B cell (primary cell): ENCODE results near the gene ZMIZ1. TPM values are rescaled to one million over a fixed set of nuclear protein-coding genes. Genes with fewer than 3 reads are reported as not detected.

Experiments used
- ATAC-seq: fragments of 200-7000 bp; cut with Tn5 transposase; one replicate; pipeline ENCODE4 v1.10.0; 2021; ENCODE audit warnings: low read depth, mild to moderate bottlenecking, moderate number of reproducible peaks, moderate library complexity
- CTCF ChIA-PET: fragments of 350-600 bp; sonication (Branson Sonifier 250); formaldehyde crosslinking; loops from one replicate; lab custom pipeline; 2021; ENCODE audit warnings: antibody characterized with exemption, inconsistent platforms; lab: Charles Lee
- POLR2A ChIA-PET: fragments of 350-600 bp; sonication (Branson Sonifier 250); formaldehyde crosslinking; loops from one replicate; lab custom pipeline; 2021; ENCODE audit warnings: antibody characterized with exemption; lab: Charles Lee
- DNase-seq: peaks from one replicate; pipeline ENCODE4 v3.0.0; 2013
- H2AFZ ChIP-seq: 2 replicates; pipeline ENCODE4 v1.6.1; 2012; ENCODE audit warnings: mild to moderate bottlenecking, low read depth, low read length; ENCODE audit not compliant: insufficient read depth, poor library complexity, severe bottlenecking
- H3K27ac ChIP-seq, 2 donors: 1 replicate in 1 of 2; 2 replicates in 1 of 2; pipeline ENCODE4 v1.5.1; 2012 to 2013; ENCODE audit warnings: low read length in 2 of 2, mild to moderate bottlenecking in 2 of 2, moderate library complexity in 1 of 2
- H3K27me3 ChIP-seq, 4 experiments: fragments of 200-600 bp in 1 of 4; sonication (generic) in 1 of 4; replicated peaks in 1 of 4; 1 replicate in 2 of 4; 2 replicates in 2 of 4; pipeline versions ENCODE4 v1.6.1 to v1.7.0; 2013 to 2016; ENCODE audit warnings: low read length in 3 of 4, mild to moderate bottlenecking in 2 of 4, mixed read lengths in 1 of 4, moderate library complexity in 1 of 4; ENCODE audit not compliant: insufficient read depth in 4 of 4, control insufficient read depth in 3 of 4; ENCODE audit errors: control extremely low read depth in 1 of 4
- H3K36me3 ChIP-seq, 2 experiments: replicated peaks in 1 of 2; 1 replicate in 1 of 2; 2 replicates in 1 of 2; pipeline versions ENCODE4 v1.6.1 to v1.7.1; 2013; ENCODE audit warnings: low read length in 1 of 2; ENCODE audit not compliant: insufficient read depth in 2 of 2, control insufficient read depth in 1 of 2; ENCODE audit errors: control extremely low read depth in 1 of 2, extremely low read depth in 1 of 2
- H3K4me1 ChIP-seq, 2 donors: fragments of 200-600 bp in 1 of 2; sonication (generic) in 1 of 2; 1 replicate in 1 of 2; 2 replicates in 1 of 2; pipeline versions ENCODE4 v1.5.1 to v1.6.1; 2013 to 2017; ENCODE audit warnings: low read length in 2 of 2; ENCODE audit not compliant: control insufficient read depth in 2 of 2, insufficient read depth in 2 of 2
- H3K4me2 ChIP-seq: replicated peaks from 2 replicates; pipeline ENCODE3; 2012; ENCODE audit warnings: mild to moderate bottlenecking, low read depth, low read length; ENCODE audit not compliant: poor library complexity, severe bottlenecking
- H3K4me3 ChIP-seq, 5 experiments: fragments of 200-600 bp in 1 of 5; sonication (generic) in 1 of 5; 1 replicate in 3 of 5; 2 replicates in 2 of 5; pipeline versions ENCODE4 v1.5.1 to v1.7.0; 2011 to 2016; ENCODE audit warnings: low read length in 4 of 5, mild to moderate bottlenecking in 4 of 5, low read depth in 2 of 5, control low read depth in 1 of 5, moderate library complexity in 1 of 5; ENCODE audit not compliant: insufficient read depth in 1 of 5; ENCODE audit errors: control extremely low read depth in 1 of 5, extremely low read depth in 1 of 5
- H3K79me2 ChIP-seq: fragments of 200-600 bp; sonication (generic); one replicate; pipeline ENCODE4 v1.6.0; 2016; ENCODE audit warnings: low read length; ENCODE audit not compliant: control insufficient read depth, insufficient read depth
- H3K9ac ChIP-seq: fragments of 200-600 bp; sonication (generic); 2 replicates; pipeline ENCODE4 v1.6.1; 2017; ENCODE audit warnings: mild to moderate bottlenecking, low read length, moderate library complexity
- H3K9me3 ChIP-seq, 3 donors: one replicate each; pipeline versions ENCODE4 v1.6.1 to v1.7.1; 2013; ENCODE audit warnings: low read length in 2 of 3; ENCODE audit not compliant: control insufficient read depth in 2 of 3, insufficient read depth in 1 of 3; ENCODE audit errors: control extremely low read depth in 1 of 3
- H4K20me1 ChIP-seq: 2 replicates; pipeline ENCODE4 v1.6.0; 2012; ENCODE audit warnings: mild to moderate bottlenecking, low read length; ENCODE audit not compliant: insufficient read depth, control insufficient read depth, poor library complexity, severe bottlenecking
- H3K27ac Mint-ChIP-seq: one replicate; pipeline ENCODE4 v1.8.0; 2021; ENCODE audit warnings: mixed read lengths
- H3K27me3 Mint-ChIP-seq: one replicate; pipeline ENCODE4 v1.8.0; 2021; ENCODE audit warnings: mixed read lengths
- H3K4me1 Mint-ChIP-seq: one replicate; pipeline ENCODE4 v1.8.0; 2021; ENCODE audit warnings: mixed read lengths
- H3K4me3 Mint-ChIP-seq: one replicate; pipeline ENCODE4 v1.8.0; 2021; ENCODE audit warnings: mixed read lengths
- H3K9me3 Mint-ChIP-seq: one replicate; pipeline ENCODE4 v1.8.0; 2022; ENCODE audit warnings: mixed read lengths; ENCODE audit not compliant: insufficient read depth
- EZH2 ChIP-seq: IDR thresholded peaks from 2 replicates; pipeline ENCODE4 v1.6.1; 2012; ENCODE audit warnings: borderline replicate concordance, low read depth, mild to moderate bottlenecking, moderate library complexity, low read length; ENCODE audit not compliant: insufficient read depth, poor library complexity, severe bottlenecking
- WGBS: methylation state at CpG from one replicate; pipeline ENCODE4 v1.1.5; 2013; ENCODE audit warnings: missing lambda C conversion rate; ENCODE audit not compliant: insufficient coverage; 5-methylcytosine and 5-hydroxymethylcytosine counted together
- intact Hi-C: fragments of 100-400 bp; cut with micrococcal nuclease; formaldehyde crosslinking; loops from one replicate; pipeline ENCODE4 v1.10.0; 2022
- polyA plus RNA-seq: library from polyadenylated mRNA; depleted of rRNA; stranded (reverse); fragments of >200 nt; gene quantifications from 2 replicates; pipeline ENCODE4 v1.2.3, GENCODE V29; 2012
- total RNA-seq, 2 donors: library from RNA; stranded (reverse); fragments of 120-200 nt in 1 of 2; gene quantifications; 1 replicate in 1 of 2; 2 replicates in 1 of 2; pipeline versions ENCODE4 v1.2.3 to v1.2.4, GENCODE V29; 2013 to 2022
- TF ChIP-seq, protein P1 (sequence below): fragments of 200-600 bp; IDR thresholded peaks from one replicate; pipeline ENCODE4 v1.8.0; 2022; ENCODE audit warnings: antibody characterized with exemption, mild to moderate bottlenecking

Gene ZMIZ1
- total and polyA plus RNA-seq, 2 donors (not counting 1 experiment from before 2014, with no cell fraction given) = 14.3 to 64.9 TPM

DNA sequence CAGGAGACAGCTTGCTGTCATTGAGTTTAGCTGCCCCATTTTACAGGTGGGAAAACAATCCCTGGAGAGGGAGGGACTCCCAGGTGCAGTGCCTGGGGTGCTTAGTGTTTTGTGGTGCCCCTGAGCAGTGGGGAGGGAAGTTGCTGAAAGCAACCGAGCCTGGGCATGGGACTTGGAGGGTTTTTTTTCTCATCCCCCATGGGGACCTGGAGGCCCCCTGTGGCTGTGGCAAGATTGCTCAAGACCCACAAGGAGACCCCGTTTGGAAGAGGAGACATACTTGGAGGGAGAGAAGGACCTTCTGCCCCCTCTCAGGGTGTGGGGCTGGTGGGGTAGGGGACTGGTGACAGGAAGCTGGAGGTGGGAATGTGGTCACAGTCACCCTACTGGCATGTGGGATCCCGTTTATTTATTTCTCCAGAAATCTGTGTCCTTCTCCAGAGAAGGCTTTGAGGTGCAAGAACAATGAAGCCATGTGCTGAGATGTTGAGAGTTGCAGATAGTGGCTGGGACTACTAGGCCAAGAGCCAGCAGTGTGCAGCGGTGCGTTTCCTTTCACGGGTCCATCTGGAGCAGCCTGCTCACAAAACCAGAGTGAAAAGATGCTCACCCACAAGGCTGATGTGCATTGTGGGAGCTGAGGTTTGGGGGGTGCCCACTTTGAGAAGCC lies 21.5 kb downstream of the ZMIZ1 start:
- 5% methylated on average over 5 of the region's 6 CpGs for WGBS
- H3K9me3 Mint-ChIP-seq = no peaks in the 10 kb centered on the region
- Histone ChIP-seq H3K27me3 (peaks cover 0 to 42% (median 18%) of the 10 kb centered on the region in 4 experiments), H3K4me2 (no peak overlapping the region), H3K9ac (no peak overlapping the region), H4K20me1 (no peaks in the 10 kb centered on the region), H3K4me3 (no peak overlapping the region), H3K79me2 (peaks cover 13% of the 10 kb centered on the region), H3K36me3 (no peaks in the 10 kb centered on the region), H2AFZ (no peak overlapping the region), H3K4me1 (peaks cover 28 to 31% of the 10 kb centered on the region in 2 donors), H3K9me3 (no peaks in the 10 kb centered on the region), H3K27ac (no peak overlapping the region)
- H3K4me1 Mint-ChIP-seq = peaks cover 32% of the 10 kb centered on the region
- ChIA-PET POLR2A (no interaction called here), CTCF (no interaction called here)
- H3K27ac Mint-ChIP-seq = no peak overlapping the region
- peaks cover 33% of the 10 kb centered on the region for H3K27me3 Mint-ChIP-seq
- intact Hi-C loops = no loop called here
- DNase-seq = no peak
- no peak for ATAC-seq
- TF ChIP-seq, protein P1, sequence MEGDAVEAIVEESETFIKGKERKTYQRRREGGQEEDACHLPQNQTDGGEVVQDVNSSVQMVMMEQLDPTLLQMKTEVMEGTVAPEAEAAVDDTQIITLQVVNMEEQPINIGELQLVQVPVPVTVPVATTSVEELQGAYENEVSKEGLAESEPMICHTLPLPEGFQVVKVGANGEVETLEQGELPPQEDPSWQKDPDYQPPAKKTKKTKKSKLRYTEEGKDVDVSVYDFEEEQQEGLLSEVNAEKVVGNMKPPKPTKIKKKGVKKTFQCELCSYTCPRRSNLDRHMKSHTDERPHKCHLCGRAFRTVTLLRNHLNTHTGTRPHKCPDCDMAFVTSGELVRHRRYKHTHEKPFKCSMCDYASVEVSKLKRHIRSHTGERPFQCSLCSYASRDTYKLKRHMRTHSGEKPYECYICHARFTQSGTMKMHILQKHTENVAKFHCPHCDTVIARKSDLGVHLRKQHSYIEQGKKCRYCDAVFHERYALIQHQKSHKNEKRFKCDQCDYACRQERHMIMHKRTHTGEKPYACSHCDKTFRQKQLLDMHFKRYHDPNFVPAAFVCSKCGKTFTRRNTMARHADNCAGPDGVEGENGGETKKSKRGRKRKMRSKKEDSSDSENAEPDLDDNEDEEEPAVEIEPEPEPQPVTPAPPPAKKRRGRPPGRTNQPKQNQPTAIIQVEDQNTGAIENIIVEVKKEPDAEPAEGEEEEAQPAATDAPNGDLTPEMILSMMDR = no peak
- TF ChIP-seq EZH2 = no peak
- H3K4me3 Mint-ChIP-seq = no peak overlapping the region

DNA sequence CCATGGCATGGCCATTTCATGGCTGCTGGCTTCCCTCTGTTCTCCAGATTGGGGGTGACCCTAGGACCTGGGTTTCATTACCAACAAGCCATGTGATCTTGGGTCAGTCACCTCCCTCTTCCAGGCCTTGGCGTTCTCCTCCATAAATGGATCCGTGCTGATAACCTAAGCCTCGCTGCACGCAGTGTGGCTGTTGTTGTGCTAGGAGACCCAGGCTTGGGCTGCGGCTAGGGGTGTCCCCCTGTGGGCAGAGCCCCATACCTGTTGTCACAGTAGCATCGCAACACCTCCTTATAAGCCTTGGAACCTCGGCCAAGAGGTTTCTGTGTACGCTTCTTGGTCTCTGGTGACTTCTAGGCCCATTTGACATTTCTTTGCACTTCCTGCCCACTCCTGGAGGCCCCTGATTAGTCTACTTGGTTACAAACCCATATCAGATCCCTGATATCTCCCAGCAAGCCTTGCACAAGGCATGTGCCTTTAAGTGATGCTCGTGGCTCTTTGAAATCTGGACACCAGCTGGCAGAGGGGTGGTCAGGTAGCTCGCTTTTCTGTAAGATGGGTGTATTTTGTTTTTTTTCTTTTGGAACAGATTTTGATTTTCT lies 23.6 kb downstream of the ZMIZ1 start:
- no peak for TF ChIP-seq EZH2
- TF ChIP-seq, protein P1 = no peak
- H3K4me3 Mint-ChIP-seq = no peak overlapping the region
- H3K9me3 Mint-ChIP-seq = no peaks in the 10 kb centered on the region
- Histone ChIP-seq H3K27me3 (peaks cover 0 to 47% (median 14%) of the 10 kb centered on the region in 4 experiments), H3K36me3 (no peaks in the 10 kb centered on the region), H4K20me1 (no peaks in the 10 kb centered on the region), H3K9me3 (no peaks in the 10 kb centered on the region), H3K4me1 (peaks cover 18 to 21% of the 10 kb centered on the region in 2 donors), H3K4me3 (no peak overlapping the region), H3K4me2 (no peak overlapping the region), H3K9ac (no peak overlapping the region), H3K79me2 (peaks cover 17% of the 10 kb centered on the region), H2AFZ (no peak overlapping the region), H3K27ac (no peak overlapping the region)
- intact Hi-C loops = no loop called here
- DNase-seq = no peak
- H3K27me3 Mint-ChIP-seq = peaks cover 32% of the 10 kb centered on the region
- H3K27ac Mint-ChIP-seq = no peak overlapping the region
- ChIA-PET POLR2A (no interaction called here), CTCF (no interaction called here)
- peaks cover 19% of the 10 kb centered on the region for H3K4me1 Mint-ChIP-seq
- 95% methylated on average over 9 of the region's 10 CpGs for WGBS
- ATAC-seq = no peak
